NCI-H1092 treated with DMSO at 0.1 percent for 48 hours (cell line): Measurements from ENCODE around the gene OR10D3.
A peak's percentile ranks its signal among the peaks of the same experiment; 100 is the strongest.
"Not testable (repeated sequence)": the region's sequence is repeated elsewhere in the genome, so short reads cannot be mapped to it uniquely, and the experiment has no call there.

Source experiments
- DNase-seq: peaks from one replicate; lab custom pipeline; 2025; lab: John Stamatoyannopoulos, UW

OR10D3 gene

GRCh38 chr11:124183068-124183467, at the start of gene OR10D3:
TSS of gene OR10D3 (plus strand) at chr11:124183345. CDS start at chr11:124185270, 1,925 bp downstream.
- no peak for DNase-seq

- DNase-seq: no peak
These were observed 40.1 kb upstream of the OR10D3 start for GRCh38 chr11:124143034-124143433.

GRCh38 chr11:124147951-124148350, 35.2 kb upstream of the OR10D3 start:
- no peak for DNase-seq

GRCh38 chr11:124150684-124151083, 32.5 kb upstream of the OR10D3 start:
- no peak for DNase-seq

- no peak for DNase-seq
These were observed 30.3 kb upstream of the OR10D3 start for GRCh38 chr11:124152770-124153407.

- DNase-seq: no peak
These were observed 29.3 kb upstream of the OR10D3 start for GRCh38 chr11:124153821-124154220.

- DNase-seq: no peak
These were observed 23.7 kb upstream of the OR10D3 start for GRCh38 chr11:124159481-124159880.

GRCh38 chr11:124160986-124161385, 22.2 kb upstream of the OR10D3 start:
- DNase-seq: no peak

- no peak for DNase-seq
These were observed 15.3 kb upstream of the OR10D3 start for GRCh38 chr11:124167826-124168231.

- DNase-seq: no peak
These were observed 14.3 kb upstream of the OR10D3 start for GRCh38 chr11:124168796-124169195.

GRCh38 chr11:124170315-124170714, 12.8 kb upstream of the OR10D3 start:
- DNase-seq: not testable (repeated sequence)

GRCh38 chr11:124170801-124171586, 12.2 kb upstream of the OR10D3 start:
- DNase-seq: no peak

- DNase-seq: no peak
These were observed 11.0 kb upstream of the OR10D3 start for GRCh38 chr11:124172101-124172500.

GRCh38 chr11:124172599-124172998, 10.5 kb upstream of the OR10D3 start:
- DNase-seq: no peak

- peak; percentile 93 for DNase-seq
These were observed 9.1 kb upstream of the OR10D3 start for GRCh38 chr11:124174001-124174583.

- no peak for DNase-seq
These were observed 6.0 kb upstream of the OR10D3 start for GRCh38 chr11:124176925-124177715.

GRCh38 chr11:124179310-124179709, 3.8 kb upstream of the OR10D3 start:
- DNase-seq: no peak

- DNase-seq: no peak
These were observed 7.4 kb downstream of the OR10D3 start for GRCh38 chr11:124190298-124191139.

- no peak for DNase-seq
These were observed 10.3 kb downstream of the OR10D3 start for GRCh38 chr11:124193221-124194010.
